OCI-LY3 (cell line): Measurements from ENCODE around the gene XNDC1N.

Experiments used
- H2AFZ ChIP-seq: fragments of 200-600, 300-600 bp; shearing (Covaris generic); 2 replicates; pipeline ENCODE4 v1.6.0; 2014; ENCODE audit warnings: antibody characterized with exemption, low read depth, low read length
- H3K27ac ChIP-seq: fragments of 200-600, 300-600 bp; sonication (generic); 2 replicates; pipeline ENCODE4 v1.5.1; 2014; ENCODE audit warnings: mild to moderate bottlenecking, low read length, moderate library complexity, mixed read lengths
- H3K27me3 ChIP-seq: fragments of 200-600, 300-600 bp; sonication (generic); 2 replicates; pipeline ENCODE4 v1.6.1; 2014; ENCODE audit warnings: low read depth, low read length, mixed read lengths
- H3K36me3 ChIP-seq: fragments of 200-600, 300-600 bp; sonication (generic); replicated peaks from 2 replicates; pipeline ENCODE3; 2014; ENCODE audit warnings: low read depth, low read length, mixed read lengths
- H3K4me1 ChIP-seq: fragments of 300-600, 200-600 bp; sonication (generic); 2 replicates; pipeline ENCODE4 v1.6.1; 2014; ENCODE audit warnings: low read length, mixed read lengths
- H3K4me2 ChIP-seq: fragments of 200-600, 300-600 bp; sonication (generic); 2 replicates; pipeline ENCODE4 v1.6.1; 2014; ENCODE audit warnings: low read length, mixed read lengths
- H3K4me3 ChIP-seq: fragments of 300-600, 200-600 bp; sonication (generic); 2 replicates; pipeline ENCODE4 v1.5.1; 2014; ENCODE audit warnings: antibody characterized with exemption, mild to moderate bottlenecking, low read length, moderate library complexity
- H3K79me2 ChIP-seq: fragments of 300-600, 200-600 bp; shearing (Covaris generic); 2 replicates; pipeline ENCODE4 v1.6.1; 2014; ENCODE audit warnings: mild to moderate bottlenecking, low read length, mixed read lengths
- H3K9ac ChIP-seq: fragments of 300-600, 200-600 bp; shearing (Covaris generic); 2 replicates; pipeline ENCODE4 v1.6.0; 2014; ENCODE audit warnings: mild to moderate bottlenecking, low read length, moderate library complexity
- H3K9me3 ChIP-seq: fragments of 200-600, 300-600 bp; shearing (Covaris generic); 2 replicates; pipeline ENCODE4 v1.6.1; 2014; ENCODE audit warnings: low read length, mixed read lengths; ENCODE audit not compliant: insufficient read depth
- H4K20me1 ChIP-seq: fragments of 200-600, 300-600 bp; sonication (generic); 2 replicates; pipeline ENCODE4 v1.6.1; 2016; ENCODE audit warnings: low read length, mixed read lengths; ENCODE audit not compliant: insufficient read depth
- EZH2phosphoT487 ChIP-seq: fragments of 200-600 bp; shearing (Covaris generic); IDR thresholded peaks from 2 replicates; pipeline ENCODE4 v1.6.1; 2018; ENCODE audit warnings: antibody characterized with exemption, mixed run types, low read depth
- TF ChIP-seq, protein P1 (sequence below): fragments of 200-600, 300-600 bp; sonication (generic); IDR thresholded peaks from 2 replicates; pipeline ENCODE4 v1.5.1; 2014; ENCODE audit warnings: antibody characterized with exemption, low read length, low read depth

The XNDC1N gene

DNA sequence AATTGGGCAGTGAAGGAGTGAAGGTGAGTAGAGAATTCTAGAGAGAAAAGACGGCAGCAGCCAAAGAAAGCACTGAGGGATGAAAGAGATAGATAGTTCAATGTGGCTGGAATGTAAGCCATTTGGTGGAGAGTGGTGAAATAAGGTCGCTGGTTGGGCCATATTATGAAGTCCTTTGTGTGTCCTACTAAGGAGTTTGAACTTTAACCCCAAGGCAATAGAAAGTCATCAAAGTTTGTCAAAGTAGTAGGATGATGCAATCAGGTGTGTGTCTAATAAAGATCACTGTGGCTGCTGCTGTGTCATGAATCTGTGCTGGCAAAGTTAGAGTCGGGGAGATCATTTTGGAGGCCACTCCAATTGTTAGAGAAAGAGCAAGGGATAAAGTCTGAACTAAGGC, 19.1 kb upstream of the XNDC1N start:
- H3K4me3 ChIP-seq = no peak overlapping the region
- TF ChIP-seq, protein P1, sequence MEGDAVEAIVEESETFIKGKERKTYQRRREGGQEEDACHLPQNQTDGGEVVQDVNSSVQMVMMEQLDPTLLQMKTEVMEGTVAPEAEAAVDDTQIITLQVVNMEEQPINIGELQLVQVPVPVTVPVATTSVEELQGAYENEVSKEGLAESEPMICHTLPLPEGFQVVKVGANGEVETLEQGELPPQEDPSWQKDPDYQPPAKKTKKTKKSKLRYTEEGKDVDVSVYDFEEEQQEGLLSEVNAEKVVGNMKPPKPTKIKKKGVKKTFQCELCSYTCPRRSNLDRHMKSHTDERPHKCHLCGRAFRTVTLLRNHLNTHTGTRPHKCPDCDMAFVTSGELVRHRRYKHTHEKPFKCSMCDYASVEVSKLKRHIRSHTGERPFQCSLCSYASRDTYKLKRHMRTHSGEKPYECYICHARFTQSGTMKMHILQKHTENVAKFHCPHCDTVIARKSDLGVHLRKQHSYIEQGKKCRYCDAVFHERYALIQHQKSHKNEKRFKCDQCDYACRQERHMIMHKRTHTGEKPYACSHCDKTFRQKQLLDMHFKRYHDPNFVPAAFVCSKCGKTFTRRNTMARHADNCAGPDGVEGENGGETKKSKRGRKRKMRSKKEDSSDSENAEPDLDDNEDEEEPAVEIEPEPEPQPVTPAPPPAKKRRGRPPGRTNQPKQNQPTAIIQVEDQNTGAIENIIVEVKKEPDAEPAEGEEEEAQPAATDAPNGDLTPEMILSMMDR = no peak
- no peak for TF ChIP-seq EZH2phosphoT487
- H3K4me1 ChIP-seq = peaks cover 11% of the 10 kb centered on the region
- no peak overlapping the region for H3K4me2 ChIP-seq
- no peak overlapping the region for H3K27ac ChIP-seq
- H3K9me3 ChIP-seq = no peaks in the 10 kb centered on the region
- peaks cover 95% of the 10 kb centered on the region for H3K79me2 ChIP-seq
- peaks cover 38% of the 10 kb centered on the region for H4K20me1 ChIP-seq
- no peaks in the 10 kb centered on the region for H3K27me3 ChIP-seq
- no peak overlapping the region for H3K9ac ChIP-seq
- H2AFZ ChIP-seq = no peak overlapping the region
- peaks cover 5% of the 10 kb centered on the region for H3K36me3 ChIP-seq

DNA sequence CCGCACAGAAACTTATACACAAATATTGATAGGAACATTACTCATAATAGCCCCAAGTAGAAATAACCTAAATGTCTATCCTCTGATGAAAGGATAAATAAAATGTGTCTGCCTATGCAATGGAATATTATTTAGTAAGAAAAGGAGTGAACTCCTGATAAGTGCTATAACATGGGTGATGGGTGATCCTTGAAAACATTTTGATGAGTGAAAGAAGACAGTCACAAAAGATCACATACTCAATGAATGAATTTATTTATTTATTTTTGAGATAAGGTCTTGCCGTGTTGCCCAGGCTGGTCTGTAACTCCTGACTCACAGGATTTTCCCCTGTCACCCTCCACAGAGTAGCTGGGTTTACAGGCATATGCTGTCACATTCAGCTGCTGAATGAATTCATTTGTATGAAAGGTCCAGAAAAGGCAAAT, 17.8 kb upstream of the XNDC1N start:
- Histone ChIP-seq H2AFZ (no peak overlapping the region), H3K27me3 (no peaks in the 10 kb centered on the region), H3K4me2 (no peak overlapping the region), H3K4me1 (peaks cover 11% of the 10 kb centered on the region), H3K9me3 (no peaks in the 10 kb centered on the region), H3K9ac (no peak overlapping the region), H3K36me3 (peaks cover 5% of the 10 kb centered on the region), H3K27ac (no peak overlapping the region), H3K4me3 (no peak overlapping the region), H3K79me2 (peaks cover 95% of the 10 kb centered on the region), H4K20me1 (peaks cover 33% of the 10 kb centered on the region)
- no peak for TF ChIP-seq EZH2phosphoT487
- TF ChIP-seq, protein P1 = no peak

DNA sequence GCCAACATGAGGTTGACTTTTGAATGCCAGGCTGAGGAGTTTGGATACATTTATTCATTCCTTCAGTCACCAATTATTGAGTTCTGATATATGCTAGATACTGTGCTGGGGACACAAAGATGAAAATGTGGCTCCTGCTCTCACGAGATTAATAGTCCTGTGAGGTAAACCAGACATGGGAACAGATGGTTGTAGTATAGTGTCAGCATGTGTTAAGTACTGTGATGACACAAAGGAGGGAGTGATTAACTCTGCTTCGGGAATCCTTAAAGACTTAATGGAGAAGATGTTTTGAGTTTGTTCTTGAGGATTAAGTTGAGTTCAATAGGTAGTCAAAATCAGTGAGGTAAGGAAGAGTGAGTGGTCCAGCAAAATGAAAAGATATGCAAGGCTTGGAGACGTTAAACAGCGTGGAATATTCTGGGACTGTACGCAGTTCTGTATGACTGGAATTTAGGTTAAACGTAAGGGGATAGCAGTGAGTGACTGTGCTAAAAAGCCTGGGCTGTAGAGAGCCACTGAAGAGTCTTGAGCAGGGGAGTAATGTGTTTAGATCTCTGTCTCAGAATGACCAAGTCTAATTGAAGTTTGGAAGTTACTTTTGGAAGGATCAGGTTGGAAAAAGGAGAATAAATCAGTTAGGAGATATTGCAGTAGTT, 12.3 kb upstream of the XNDC1N start:
- H4K20me1 ChIP-seq = peaks cover 49% of the 10 kb centered on the region
- no peak overlapping the region for H2AFZ ChIP-seq
- peaks cover 28% of the 10 kb centered on the region for H3K36me3 ChIP-seq
- H3K4me2 ChIP-seq = no peak overlapping the region
- H3K4me1 ChIP-seq = peaks cover 17% of the 10 kb centered on the region
- peaks cover 95% of the 10 kb centered on the region for H3K79me2 ChIP-seq
- H3K9me3 ChIP-seq = no peaks in the 10 kb centered on the region
- TF ChIP-seq EZH2phosphoT487 = no peak
- TF ChIP-seq, protein P1 = no peak
- H3K9ac ChIP-seq = no peak overlapping the region
- H3K27me3 ChIP-seq = no peaks in the 10 kb centered on the region
- no peak overlapping the region for H3K27ac ChIP-seq
- H3K4me3 ChIP-seq = no peak overlapping the region

DNA sequence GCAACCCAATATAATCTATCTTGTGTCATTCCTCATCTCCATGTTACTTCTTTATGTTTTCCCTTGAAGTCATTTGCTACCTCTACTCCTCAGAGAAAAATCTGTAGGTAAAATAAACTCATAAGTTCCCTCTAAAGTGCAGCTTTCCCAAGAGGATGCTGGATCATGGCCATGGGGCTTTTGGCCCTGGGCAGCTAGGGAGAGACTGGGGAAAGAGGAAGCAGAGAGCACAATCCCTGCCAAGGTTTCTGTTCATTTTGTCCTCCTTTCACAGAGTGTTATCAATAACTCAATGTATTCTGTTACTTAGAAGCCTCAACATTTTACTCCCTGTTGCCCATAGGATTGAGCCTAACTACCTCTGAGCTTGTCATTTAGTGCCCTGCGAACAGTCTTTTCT, 9.4 kb upstream of the XNDC1N start:
- H3K9ac ChIP-seq = no peak overlapping the region
- no peak overlapping the region for H3K4me3 ChIP-seq
- peaks cover 26% of the 10 kb centered on the region for H3K4me1 ChIP-seq
- H3K79me2 ChIP-seq = peaks cover 96% of the 10 kb centered on the region
- H3K36me3 ChIP-seq = peaks cover 27% of the 10 kb centered on the region
- no peaks in the 10 kb centered on the region for H3K27me3 ChIP-seq
- no peak overlapping the region for H3K27ac ChIP-seq
- H3K4me2 ChIP-seq = no peak overlapping the region
- H4K20me1 ChIP-seq = peaks cover 51% of the 10 kb centered on the region
- H3K9me3 ChIP-seq = no peaks in the 10 kb centered on the region
- TF ChIP-seq EZH2phosphoT487 = no peak
- TF ChIP-seq, protein P1 = no peak
- H2AFZ ChIP-seq = no peak overlapping the region
